Dermis microvascular lymphatic vessel endothelial cell (primary cell): Measurements from ENCODE around the gene TRIP11. TPM values are rescaled to one million over a fixed set of nuclear protein-coding genes. Genes with fewer than 3 reads are reported as not detected.
A peak's percentile ranks its signal among the peaks of the same experiment; 100 is the strongest.

Experiments used
- DNase-seq, 2 donors: peaks; one replicate each; pipeline versions ENCODE4 v3.0.0 to v3.0.0-alpha.2; 2010; ENCODE audit warnings: low read depth in 2 of 2
- total RNA-seq: library from RNA; depleted of rRNA; stranded (reverse); fragments of >200 nt; gene quantifications from 2 replicates; pipeline ENCODE4 v1.2.1, GENCODE V29; 2014

TRIP11 gene
- total RNA-seq, 1 donor from 2014 or later, result 20.8 TPM

DNA sequence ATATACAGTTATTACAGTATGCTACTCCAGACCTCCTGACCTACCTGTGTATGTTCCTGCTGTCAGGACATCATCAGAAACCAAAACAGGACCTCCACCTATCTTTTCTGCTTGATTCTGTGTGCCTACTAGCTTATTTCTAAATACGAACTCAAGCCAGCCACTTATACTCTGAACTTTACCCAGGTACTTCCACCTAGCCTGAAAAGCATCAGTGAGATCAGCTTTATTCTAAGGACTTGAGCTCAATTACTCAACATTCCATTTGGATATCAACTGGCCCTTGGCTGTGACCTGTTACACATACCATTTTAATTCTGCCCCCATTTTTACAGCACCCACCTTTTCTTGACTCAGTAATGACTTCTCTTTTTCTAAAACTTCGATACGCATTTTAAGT lies 29.2 kb downstream of the TRIP11 start:
- no peak for DNase-seq

DNA sequence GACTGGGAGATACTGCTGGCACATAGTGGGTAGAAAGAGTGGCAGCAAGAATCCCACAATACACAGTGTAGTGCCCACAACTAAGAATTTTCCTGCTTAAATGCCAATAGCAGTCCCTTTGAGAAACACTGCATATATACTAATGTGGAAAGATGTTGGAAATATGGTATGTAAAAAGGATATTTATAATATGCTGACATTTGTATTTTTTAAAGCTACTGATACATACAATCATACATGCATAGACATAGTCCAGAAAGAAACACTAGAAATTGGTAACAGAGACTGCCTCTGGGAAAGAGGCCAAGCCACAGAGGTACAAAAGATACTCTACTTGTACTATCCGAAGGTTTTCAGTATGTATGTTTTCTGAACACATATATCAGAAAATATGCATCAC lies 30.3 kb downstream of the TRIP11 start:
- DNase-seq, result no peak

DNA sequence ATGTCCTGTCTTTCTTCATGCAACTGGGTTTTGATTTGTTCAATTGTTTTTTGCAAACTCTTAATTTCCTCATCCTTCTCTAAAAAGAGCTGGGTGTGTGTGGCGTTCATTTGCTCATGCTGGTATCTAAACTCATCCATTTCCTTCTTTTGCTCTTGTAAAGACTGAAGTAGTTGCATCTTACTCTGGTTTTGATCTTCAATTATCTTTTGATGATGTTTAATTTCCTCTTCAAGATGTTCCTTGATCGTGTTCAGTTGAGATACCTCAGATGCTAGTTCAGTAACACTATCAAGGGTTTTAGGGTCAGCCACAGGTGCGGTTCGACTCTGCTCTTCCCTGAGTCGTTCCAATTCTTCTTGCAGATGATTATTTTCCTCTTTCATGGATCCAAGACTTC lies 34.8 kb downstream of the TRIP11 start:
- no peak for DNase-seq

DNA sequence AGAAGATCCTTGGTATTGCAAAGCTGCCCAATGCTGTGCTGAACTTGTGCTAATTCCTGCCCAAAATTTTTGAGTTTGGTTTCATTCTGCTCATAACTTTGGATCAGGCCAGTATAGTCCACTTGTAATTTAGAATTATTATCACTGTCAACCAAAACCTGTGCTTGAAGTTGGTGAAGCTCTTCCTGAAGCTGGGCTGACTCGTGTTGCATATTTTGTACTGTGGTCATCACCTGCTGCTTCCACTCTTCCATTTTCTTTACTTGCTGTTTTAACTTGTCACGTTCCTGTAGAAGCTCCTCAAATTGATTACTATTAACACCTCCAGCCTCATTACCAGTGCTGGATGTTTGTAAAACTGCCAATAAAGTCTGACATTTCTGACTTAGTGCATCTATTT lies 35.8 kb downstream of the TRIP11 start:
- DNase-seq, result no peak

DNA sequence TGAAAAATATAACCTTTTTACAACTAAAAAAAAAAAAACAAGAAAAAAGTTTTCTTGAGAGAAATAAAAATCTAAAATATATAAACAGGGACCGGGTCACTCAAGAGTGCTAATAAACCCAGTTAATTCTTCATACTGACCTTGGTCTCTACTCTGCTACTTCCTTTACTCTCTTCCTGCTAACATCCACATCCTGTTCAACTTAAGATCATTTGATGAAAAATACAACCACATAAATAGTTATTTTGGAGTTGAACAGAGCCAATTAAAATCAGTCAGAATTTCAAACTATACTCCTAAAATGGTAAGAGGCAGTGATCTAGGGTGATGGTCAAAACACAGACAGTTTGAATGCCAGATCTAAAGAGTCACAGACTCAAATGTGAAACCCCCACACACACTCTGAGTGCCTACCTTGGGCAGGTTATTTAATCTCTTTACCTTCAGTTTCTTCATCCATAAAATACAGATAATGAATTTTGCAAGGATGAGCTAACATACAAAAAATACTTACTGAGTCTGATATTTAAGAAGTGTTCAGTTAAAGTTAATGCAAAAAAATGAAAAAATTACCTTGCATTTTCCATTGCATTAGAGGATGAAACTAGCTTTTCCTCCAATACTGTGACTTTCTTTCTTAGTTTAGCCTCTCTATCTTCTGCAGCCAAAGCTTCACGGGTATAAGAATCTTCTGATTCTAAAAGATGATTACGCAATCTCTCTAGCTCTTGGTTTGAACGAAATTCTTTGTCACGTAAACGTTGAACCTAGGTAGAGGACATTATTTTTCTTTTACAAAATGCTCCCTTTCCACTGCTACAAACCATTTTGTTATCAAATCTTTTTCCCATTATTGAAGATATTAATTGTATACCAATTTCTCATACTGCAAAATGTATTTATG lies 40.9 kb downstream of the TRIP11 start:
- peak in 1 of 2 donors; percentile 27 for DNase-seq

DNA sequence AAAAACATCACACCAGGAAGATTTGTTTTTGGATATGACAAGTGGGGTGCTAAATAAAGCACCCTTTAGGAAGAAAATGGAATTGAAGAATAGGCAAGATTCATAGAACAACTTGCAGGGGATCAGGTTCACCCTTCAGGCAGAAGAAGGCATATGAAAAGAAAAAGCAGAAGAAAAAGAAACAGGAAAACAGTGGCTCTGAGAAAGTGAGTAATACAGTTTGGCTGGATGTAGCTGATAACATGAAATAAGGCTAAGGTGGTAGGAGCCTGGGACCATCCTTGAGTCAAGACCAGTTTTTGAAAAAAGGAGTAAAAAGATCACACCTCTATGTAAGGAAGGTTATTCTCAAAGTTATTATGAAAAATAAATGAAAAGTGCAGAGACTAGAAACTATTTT lies 42.4 kb downstream of the TRIP11 start:
- peak in 1 of 2 donors; percentile 41 for DNase-seq

DNA sequence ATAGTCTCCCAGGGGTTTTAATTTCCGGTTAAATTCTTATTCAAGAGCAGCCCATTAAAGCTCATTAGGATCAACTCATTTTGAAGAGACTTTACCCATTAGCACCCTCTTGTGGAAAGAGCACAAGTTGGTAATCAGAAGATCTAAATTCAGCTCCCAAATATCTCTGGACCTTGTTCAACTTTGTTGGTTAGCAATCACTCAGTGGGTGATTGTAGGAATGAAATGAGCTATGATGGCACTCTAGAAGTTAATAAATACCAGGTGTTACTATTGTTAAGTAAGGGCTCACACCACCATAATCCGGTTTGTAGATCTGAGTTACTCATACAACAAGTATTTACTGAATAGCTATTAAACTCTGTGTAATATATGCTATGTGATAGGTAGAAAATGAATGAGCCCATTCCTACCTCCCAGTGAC lies 42.9 kb downstream of the TRIP11 start:
- peak; percentile 39 to 67 for DNase-seq

DNA sequence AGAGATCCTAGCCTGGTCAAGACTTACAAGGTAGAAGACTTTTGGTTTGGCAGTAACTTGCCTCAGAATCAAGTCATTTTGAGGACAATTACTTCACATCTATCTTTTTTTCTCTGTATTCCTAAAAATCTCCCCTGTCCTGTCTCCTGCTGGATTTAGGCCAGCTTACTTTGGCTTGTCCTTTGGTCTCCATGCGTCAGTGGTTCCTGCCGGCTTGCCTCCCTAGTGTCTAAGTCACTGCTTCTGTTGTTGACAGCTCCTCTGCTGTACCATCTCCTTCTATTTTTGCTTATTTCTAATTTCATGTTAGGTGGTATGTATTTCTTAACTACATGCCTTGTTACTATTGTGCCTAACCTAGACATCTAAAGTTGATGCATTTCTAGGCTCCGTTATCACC lies 52.7 kb downstream of the TRIP11 start:
- DNase-seq, result peak in 1 of 2 donors; percentile 26

DNA sequence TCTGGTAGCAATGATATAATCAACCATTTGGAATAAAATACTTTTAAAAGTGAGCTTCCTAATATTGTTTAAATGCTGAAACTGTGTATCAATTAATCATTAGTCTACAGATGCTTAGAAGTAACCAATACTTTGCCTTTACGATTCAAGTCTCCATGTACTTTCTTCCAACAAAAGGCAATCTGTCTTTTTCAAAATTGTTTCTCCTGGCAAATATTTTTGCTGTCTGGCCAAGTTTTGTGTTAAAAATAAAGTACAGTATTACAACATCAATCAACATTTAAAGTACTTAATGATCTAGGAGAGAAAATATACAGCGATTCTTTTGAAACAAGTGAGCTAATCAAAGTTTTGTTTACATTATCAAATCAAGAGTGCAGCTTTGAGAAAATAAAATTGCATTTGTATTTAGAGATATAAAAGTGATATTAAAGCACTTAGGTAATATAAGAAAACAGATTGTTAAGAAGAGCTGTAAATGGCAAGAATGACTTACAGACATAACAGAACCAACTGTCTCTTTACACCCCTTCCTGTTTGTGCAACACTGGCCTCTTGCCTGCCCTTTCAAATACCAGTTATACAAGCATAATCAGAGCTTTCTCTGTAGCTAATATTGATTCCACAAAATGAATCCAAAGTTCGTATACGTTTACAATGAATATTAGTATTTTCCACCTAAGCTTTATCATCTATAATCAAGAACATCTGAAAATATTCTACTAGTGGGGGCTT lies 54.2 kb downstream of the TRIP11 start:
- peak in 1 of 2 donors; percentile 54 for DNase-seq

DNA sequence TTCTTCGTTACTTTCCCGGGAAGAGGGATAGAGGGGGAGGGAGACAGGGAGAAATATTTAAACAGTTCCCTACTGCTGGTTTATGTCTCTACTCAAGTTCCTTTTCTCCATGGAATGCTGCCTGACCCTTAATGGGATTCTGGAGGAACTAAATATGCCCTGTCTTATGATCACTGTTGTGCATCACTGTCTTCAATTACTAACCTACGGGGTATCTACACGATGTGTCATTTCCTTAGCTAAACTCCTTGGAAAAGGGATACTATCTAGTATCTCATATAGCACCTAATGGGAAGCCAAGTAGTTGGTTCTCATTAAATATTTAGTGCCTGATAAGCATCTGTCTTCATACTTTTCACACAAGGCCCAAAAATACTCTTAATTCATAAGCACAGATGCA lies 54.9 kb downstream of the TRIP11 start:
- DNase-seq, result peak in 1 of 2 donors; percentile 58

DNA sequence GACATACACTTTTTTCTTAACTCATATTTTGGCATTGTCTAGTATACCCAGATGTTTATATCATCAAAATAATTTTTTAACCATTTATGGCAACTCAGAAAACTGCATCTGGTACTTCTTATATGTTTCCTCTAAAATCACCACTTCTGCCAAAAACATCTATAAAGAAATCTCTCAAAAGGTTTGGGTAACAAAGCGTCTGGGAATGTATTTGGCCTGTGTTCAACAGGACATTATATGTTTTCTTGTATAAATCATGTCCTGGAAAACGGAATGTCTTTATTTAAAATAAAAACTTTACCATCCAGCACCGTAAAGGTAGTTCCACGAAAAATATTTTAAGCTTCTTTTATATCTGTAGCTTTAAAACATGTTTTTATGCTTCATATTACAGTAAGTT lies 56.3 kb downstream of the TRIP11 start:
- peak in 1 of 2 donors; percentile 67 for DNase-seq

DNA sequence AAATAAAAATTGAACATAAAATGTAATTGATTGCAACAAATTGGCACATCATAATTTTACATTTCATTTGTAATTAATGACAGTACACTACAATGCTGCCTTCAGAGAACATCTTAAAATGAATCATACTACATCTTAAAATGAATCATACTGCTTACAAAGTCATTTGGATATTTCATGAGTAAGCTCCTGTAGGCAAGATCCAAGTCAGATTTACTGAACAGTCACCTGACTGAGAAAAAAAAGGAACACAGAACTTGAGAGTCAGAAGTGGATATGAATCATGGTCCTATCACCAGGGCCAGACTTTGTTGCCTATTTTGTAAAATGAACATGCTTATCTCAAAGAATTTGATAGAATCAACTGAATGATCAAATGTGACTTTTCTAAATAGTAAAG lies 59.7 kb downstream of the TRIP11 start:
- DNase-seq, result peak in 1 of 2 donors; percentile 94

DNA sequence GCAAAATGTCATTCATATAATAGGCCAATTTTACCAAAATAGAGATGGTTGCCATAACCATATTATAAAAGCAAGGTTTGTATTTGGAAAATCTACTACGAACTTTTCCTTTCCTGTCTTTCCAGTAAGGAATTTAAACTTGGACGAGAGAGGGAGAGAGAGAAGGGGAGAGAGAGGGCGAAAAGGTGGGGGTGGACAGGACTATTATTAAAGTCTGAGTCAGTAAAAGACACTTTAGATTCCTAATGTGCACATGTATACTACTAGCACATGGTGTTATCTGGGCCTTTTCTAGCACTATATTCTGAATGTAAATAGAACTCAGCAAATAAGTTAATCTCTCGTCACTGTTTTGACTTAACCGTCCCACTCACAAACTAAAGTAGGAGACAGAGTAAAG lies 62.0 kb downstream of the TRIP11 start:
- DNase-seq, result no peak

DNA sequence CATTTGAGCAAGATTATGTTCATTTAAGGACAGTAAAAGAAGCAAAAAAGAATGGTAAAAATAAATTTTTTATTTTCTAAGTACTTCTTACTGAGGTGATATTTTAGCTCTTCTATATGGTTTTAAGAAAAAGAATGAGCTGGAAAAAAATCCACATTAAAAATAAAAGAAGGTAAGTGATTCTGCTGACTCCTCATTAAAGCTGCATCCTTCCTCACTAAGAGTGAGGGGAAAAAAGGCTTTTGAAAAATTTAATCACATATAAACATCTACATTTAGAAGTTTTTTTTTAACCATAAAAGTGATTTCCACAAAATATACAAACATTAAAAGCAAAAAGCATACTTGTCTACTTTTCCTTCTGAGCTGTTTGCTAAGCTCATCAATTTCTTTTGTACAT lies 64.1 kb downstream of the TRIP11 start:
- DNase-seq, result no peak

DNA sequence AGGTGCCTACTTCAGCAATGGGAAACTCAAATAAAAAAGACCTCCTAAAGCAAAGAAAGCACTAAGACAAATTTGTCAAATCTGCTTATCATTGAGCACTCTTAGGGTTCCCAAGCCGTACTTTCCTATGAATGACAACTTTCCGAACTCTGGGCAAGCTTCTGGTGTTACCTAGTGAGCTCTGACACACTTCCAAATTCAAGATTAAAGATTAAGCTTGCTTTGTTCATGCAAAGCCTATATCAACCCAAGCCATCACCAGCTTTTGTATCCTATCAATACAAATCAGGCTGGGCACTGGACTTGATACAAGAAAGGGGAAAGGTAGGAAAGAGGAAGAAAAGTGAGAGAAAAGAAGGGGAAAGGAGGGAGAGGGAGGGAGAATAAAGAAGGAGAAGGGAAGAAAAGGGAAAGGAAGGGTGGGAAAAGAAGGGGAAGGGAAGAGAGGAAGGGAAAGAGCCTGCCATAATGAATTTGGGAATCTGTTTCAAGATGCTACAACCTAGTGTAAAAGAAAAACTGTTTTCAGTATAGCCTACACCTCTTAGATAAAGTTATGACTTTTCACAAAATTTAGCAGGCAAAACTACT lies 68.6 kb downstream of the TRIP11 start:
- DNase-seq, result no peak

DNA sequence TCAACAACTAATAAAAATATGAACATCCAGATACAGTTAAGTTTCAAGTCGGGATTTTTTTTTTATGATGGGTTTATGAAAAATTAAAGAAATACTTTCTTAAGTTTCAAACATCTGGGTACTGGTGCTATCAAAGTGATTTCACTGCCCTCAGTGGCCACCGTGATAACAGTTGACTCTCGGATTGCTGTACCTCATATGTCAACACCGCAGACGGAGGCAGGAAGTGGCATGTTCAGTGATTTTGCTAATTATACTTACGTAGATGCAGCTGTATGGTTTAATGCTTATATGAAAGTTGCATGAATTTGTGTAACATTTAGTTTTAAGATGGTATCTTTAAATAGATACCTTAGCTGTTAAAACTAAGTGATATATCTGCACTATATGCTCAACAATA lies 71.6 kb downstream of the TRIP11 start:
- DNase-seq, result no peak

DNA sequence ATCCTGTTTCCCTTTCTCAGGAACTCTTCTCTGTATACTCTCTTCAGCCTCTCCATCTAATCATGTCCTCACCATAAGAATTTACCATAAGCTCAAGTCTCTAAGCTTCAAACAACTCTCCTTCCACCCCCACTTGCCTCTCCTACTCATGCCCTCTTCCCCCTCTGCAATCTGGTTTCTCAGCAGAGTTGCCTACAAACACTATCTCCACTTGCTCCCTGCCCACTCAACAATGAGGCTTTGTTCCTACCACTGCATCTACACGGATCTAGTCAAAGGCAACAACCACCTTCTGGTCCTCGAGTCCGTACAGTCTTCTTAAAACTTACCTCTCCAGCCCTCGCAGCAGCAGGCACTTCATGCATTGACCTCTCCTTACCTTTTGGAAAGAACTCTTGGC lies 75.1 kb downstream of the TRIP11 start:
- DNase-seq, result no peak

DNA sequence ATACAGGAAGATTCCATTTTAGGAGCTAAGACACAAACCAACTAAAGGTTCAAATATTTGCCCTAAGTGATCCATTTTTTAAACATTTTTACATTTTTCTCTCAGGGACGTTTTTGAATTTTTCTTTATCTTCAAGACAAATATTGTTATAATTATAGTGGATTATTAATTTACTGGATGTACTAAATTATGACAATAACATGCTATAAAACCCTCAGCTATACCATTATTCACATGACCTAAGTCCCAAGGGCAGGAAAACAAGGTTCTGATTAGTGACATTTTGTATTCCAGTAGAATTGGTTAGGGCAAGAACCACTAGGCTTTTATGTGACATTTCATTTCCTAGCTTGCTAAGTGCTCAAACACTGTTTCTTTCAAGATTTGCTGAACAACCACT lies 75.8 kb downstream of the TRIP11 start:
- DNase-seq, result no peak

DNA sequence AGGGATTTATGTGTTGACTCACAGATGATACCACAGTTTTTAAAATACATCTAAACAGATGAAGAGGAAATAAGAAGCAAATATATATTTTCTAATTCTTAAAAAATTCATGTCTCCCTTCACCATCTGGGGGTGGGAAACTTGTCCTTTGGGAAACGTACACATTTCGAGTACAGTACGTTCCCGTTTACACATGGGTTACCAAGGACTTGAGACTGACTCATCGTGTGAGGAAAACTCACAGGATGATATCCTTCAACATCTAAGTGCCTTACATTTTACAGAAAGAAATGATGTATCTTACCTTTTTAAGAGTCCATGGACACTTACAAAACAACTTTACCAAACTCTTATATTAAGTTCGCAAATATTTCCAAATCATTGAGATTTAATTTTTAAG lies 76.4 kb downstream of the TRIP11 start:
- DNase-seq, result no peak

DNA sequence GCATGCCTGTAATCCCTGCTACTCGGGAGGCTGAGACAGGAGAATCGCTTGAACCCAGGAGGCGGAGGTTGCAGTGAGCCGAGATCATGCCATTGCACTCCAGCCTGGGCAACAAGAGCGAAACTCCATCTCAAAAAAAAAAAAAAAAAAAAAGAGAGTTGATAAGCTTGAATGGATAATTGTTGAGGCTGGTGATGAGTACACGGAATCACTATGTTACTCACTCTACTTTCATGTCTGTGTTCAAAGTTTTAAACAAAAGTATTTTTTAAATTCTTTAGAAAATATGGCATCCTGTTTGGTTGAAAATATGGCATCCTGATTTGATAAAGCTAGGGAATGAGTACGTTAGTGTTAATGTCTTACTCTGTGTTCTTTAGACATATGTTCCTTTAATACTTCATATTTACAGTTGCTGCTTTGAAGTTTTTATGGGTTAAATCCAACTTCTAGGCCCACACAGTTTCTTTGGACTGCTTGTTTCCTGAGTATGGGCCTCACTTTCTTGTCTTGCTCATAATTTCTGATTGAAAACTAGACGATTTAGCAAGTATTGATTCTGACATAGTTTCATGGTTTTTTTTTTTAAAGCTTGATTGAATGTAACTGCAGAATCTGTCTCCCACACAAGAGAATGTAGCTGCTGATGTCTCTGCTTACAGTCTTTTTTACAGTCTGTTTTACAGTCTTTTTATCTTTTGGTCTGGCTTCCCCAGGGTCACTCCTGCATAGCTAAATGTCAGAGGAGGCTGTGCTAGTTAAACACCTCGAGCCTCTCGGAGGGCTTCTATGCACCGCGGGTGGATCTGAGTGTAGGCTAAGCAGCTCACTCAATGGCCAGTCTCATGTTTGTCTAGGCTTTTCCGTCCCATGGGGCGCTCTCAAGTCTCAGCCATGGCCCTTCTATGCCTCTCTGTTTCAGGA lies 78.3 kb downstream of the TRIP11 start:
- DNase-seq, result no peak

DNA sequence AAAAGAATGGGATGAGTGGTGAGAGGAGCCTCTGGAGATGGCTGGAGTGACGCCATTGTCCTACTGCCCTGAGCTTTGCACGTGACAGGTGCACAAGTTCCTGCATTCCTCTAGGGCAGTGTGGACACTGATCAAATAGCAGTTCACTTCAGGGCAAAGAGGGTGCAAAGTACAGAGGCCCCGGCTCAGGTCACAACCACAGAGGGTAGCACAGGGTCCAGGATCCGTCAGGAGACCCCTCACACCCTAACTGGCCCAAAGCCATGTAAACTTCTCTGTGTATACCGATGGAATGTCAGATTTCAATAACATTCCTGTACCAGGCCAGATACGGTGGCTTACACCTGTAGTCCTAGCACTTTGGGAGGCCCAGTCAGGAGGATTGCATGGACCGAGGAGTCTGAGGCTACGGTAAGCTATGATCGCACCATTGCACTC lies 82.0 kb downstream of the TRIP11 start:
- no peak for DNase-seq
